Measurements from ENCODE around the gene PSMF1.
"Not testable (repeated sequence)": the region's sequence is repeated elsewhere in the genome, so short reads cannot be mapped to it uniquely, and the experiment has no call there.

The PSMF1 gene

DNA sequence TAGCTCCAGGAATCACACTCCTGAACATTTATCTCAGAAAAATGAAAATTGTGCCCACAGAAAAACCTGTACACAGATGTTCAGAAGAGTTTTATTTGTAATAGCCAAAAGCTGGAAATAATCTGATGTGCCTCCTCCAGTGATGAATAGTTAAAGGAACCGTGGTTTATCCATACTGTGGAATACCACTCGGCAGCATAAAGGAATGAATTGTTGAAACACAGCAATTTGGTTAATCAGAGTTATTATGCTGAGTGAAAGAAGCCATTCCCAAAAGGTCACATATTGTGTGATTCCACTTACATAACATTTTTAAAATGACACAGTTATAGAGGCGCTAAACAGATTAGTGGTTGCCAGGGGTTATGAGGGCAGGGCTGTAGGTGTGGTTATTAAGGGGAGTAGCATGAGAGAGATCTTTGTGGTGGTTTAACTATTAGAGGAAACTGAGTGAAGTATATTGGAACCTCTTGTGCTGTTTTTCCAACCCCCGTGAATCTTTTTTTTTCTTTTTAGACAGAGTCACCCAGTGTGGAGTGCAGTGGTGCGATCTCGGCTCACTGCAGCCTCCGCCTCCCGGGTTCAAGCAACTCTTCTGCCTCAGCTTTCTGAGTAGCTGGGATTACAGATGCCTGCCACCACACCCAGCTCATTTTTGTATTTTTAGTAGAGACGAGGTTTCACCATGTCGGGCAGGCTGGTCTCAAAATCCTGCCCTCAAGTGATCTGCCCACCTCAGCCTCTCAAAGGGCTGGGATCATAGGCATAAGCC lies 26.2 kb downstream of the PSMF1 start:
- in situ Hi-C loops (cut with HindIII; ENCODE audit: low sequenced_read_pairs) = no loop called here
- no peak for TF ChIP-seq CTCF (IDR thresholded peaks at IDR 0.05; ENCODE audit: low read depth, low read length)

DNA sequence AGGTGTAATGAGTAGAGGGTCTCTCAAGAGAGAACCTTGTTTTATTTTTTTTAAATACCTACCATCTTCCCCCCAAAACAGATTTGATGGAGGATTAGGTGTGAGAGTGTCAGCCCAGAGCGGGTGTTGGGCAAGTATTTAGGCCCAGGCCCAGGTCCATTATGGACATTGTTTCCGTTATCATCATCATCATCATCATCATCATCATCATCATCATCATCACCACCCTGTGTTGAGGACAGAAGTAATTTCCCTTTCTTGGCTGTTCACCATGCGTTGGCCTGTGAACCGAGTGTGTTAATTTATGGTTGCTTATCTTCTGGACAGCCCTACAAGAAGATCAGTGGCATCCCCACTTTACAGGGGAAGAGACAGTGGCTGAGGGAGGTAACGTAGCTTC lies 28.6 kb downstream of the PSMF1 start:
- TF ChIP-seq CTCF (IDR thresholded peaks at IDR 0.05; ENCODE audit: low read depth, low read length) = no peak
- no peak for DNase-seq (ENCODE audit: low read depth, low spot score)
- in situ Hi-C loops (cut with HindIII; ENCODE audit: low sequenced_read_pairs) = no loop called here
- no peak overlapping the region for H3K4me3 ChIP-seq (ENCODE audit: low read depth, low read length)

More for the DNA sequence above, 26.2 kb downstream of the PSMF1 start:
- no peak overlapping the region for H3K4me3 ChIP-seq (ENCODE audit: low read depth, low read length)
- no peak for DNase-seq (ENCODE audit: low read depth, low spot score)

GRCh38 chr20:1149812-1150211 lies 31.4 kb downstream of the PSMF1 start:
- in situ Hi-C loops (cut with HindIII; ENCODE audit: low sequenced_read_pairs); DNase-seq (ENCODE audit: low read depth, low spot score): not testable (repeated sequence)

GRCh38 chr20:1150218-1150617 lies 31.8 kb downstream of the PSMF1 start:
- in situ Hi-C loops (cut with HindIII; ENCODE audit: low sequenced_read_pairs) = no loop called here
- no peak for TF ChIP-seq CTCF (IDR thresholded peaks at IDR 0.05; ENCODE audit: low read depth, low read length)
- no peak for DNase-seq (ENCODE audit: low read depth, low spot score)
- H3K4me3 ChIP-seq (ENCODE audit: low read depth, low read length) = no peak overlapping the region

More at GRCh38 chr20:1149812-1150211, 31.4 kb downstream of the PSMF1 start:
- H3K4me3 ChIP-seq (ENCODE audit: low read depth, low read length) = not testable (repeated sequence)

DNA sequence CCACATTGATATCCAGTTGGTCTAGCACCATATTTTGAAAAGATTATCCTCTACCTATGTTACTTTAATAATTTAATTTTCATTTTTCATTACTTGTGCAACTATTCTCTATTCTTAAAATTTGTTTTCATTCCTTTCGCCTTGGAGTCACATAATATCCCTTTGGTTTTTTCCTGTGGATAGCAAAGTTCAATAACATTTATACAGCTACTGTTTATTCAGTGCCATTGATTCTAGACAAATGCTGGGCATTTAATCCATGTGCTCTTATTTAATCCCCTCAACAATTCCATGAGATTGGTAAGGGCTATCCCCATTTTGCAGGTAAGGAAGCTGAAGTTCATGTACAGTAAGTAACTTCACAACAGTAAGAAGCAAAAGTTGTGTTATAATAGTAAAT lies 32.6 kb downstream of the PSMF1 start:
- no peak for DNase-seq (ENCODE audit: low read depth, low spot score)
- H3K4me3 ChIP-seq (ENCODE audit: low read depth, low read length) = no peak overlapping the region
- in situ Hi-C loops (cut with HindIII; ENCODE audit: low sequenced_read_pairs) = no loop called here
- TF ChIP-seq CTCF (IDR thresholded peaks at IDR 0.05; ENCODE audit: low read depth, low read length) = no peak

- TF ChIP-seq CTCF (IDR thresholded peaks at IDR 0.05; ENCODE audit: low read depth, low read length) = no peak
- H3K4me3 ChIP-seq (ENCODE audit: low read depth, low read length) = no peak overlapping the region
- in situ Hi-C loops (cut with HindIII; ENCODE audit: low sequenced_read_pairs) = no loop called here
- DNase-seq (ENCODE audit: low read depth, low spot score) = no peak
Measured at GRCh38 chr20:1154226-1154625, 35.8 kb downstream of the PSMF1 start.

DNA sequence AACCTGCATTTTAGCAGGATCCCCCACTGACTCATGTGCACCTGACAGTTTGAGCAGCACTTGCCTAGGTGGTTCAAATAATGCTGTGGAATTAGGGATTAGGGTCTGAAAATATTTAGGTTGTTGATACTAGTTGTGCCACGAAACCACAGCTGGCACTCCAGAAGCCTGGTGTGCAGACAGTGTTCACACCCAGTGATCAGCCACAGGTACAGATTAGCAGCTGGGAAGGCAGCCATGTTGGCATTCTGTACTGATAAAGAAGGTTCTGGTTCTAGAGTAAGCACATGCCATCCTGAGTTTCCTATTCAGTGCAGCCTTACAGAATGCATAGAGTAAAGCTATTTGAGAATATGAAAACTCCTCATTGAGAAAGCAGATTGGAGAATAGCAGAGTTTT lies 36.3 kb downstream of the PSMF1 start:
- no peak for TF ChIP-seq CTCF (IDR thresholded peaks at IDR 0.05; ENCODE audit: low read depth, low read length)
- H3K4me3 ChIP-seq (ENCODE audit: low read depth, low read length) = no peak overlapping the region
- in situ Hi-C loops (cut with HindIII; ENCODE audit: low sequenced_read_pairs) = no loop called here
- DNase-seq (ENCODE audit: low read depth, low spot score) = no peak
